Activated naive CD8-positive, alpha-beta T cell treated with anti-CD3 and anti-CD28 coated beads for 36 hours (primary cell): ENCODE results near the gene ARL14. TPM values are rescaled to one million over a fixed set of nuclear protein-coding genes. Genes with fewer than 3 reads are reported as not detected.

Experiments used
- total RNA-seq, 2 experiments: library from RNA; stranded (reverse); gene quantifications; one replicate each; pipeline ENCODE4 v1.2.3, GENCODE V29; 2021

ARL14 gene
- total RNA-seq, 2 experiments from 2014 or later, result not detected

Other genes starting within 250 kb of the ARL14 start
- 10 to 100 TPM; 43.3 to 44.0 TPM for gene TRIM59, start 227.4 kb upstream of the ARL14 start, total RNA-seq
- 10 to 100 TPM; 64.8 to 67.8 TPM for gene KPNA4, start 111.6 kb upstream of the ARL14 start, total RNA-seq
- 1 to 10 TPM; 2.0 TPM for gene PPM1L, start 79.1 kb downstream of the ARL14 start, total RNA-seq